Endothelial cell of umbilical vein (primary cell): ENCODE results near the gene CHST15. TPM values are rescaled to one million over a fixed set of nuclear protein-coding genes. Genes with fewer than 3 reads are reported as not detected.

Experiments used
- BruUV-seq: library from RNA; stranded (reverse); fragments of 400-500 nt; replicated peaks from 2 replicates; lab custom pipeline; 2021; lab: Mats Ljungman, UMichigan
- CTCF ChIA-PET: fragments of 300-600, 350-600 bp; sonication (Branson Sonifier 250); formaldehyde crosslinking; loops from one replicate; lab custom pipeline; 2021; ENCODE audit warnings: antibody characterized with exemption, inconsistent platforms; lab: Charles Lee
- POLR2A ChIA-PET: fragments of 300-600, 350-600 bp; sonication (Branson Sonifier 250); formaldehyde crosslinking; loops from one replicate; lab custom pipeline; 2021; ENCODE audit warnings: antibody characterized with exemption, inconsistent platforms; lab: Charles Lee
- DNase-seq: peaks from one replicate; pipeline ENCODE4 v3.0.0-alpha.2; 2011; ENCODE audit warnings: low read depth, low spot score
- FAIRE-seq: peaks from 2 replicates; lab custom pipeline; 2011; peaks lifted over from hg19 to GRCh38; lab: Jason Lieb, UNC
- H2AFZ ChIP-seq: 2 replicates; pipeline ENCODE4 v1.6.0; 2012; ENCODE audit warnings: low read depth, low read length, control low read depth, inconsistent platforms
- H3K27ac ChIP-seq: 2 replicates; pipeline ENCODE4 v1.5.1; 2011; ENCODE audit warnings: low read depth, mild to moderate bottlenecking, control low read depth, low read length, moderate library complexity; ENCODE audit not compliant: insufficient read depth
- H3K27me3 ChIP-seq, 2 experiments: 2 replicates each; pipeline versions ENCODE4 v1.6.0 to v1.6.1; 2011; ENCODE audit warnings: low read length in 2 of 2, mixed read lengths in 1 of 2; ENCODE audit not compliant: control insufficient read depth in 2 of 2, insufficient read depth in 2 of 2
- H3K36me3 ChIP-seq, 2 experiments: 2 replicates in 1 of 2; 3 replicates in 1 of 2; pipeline ENCODE4 v1.5.1; 2011; ENCODE audit warnings: low read length in 2 of 2, mild to moderate bottlenecking in 1 of 2, moderate library complexity in 1 of 2; ENCODE audit not compliant: control insufficient read depth in 2 of 2, insufficient read depth in 2 of 2; ENCODE audit errors: extremely low read depth in 1 of 2
- H3K4me1 ChIP-seq: 3 replicates; pipeline ENCODE4 v1.5.1; 2011; ENCODE audit warnings: mild to moderate bottlenecking, low read length; ENCODE audit not compliant: control insufficient read depth, insufficient read depth; ENCODE audit errors: extremely low read depth
- H3K4me2 ChIP-seq: 2 replicates; pipeline ENCODE4 v1.6.1; 2011; ENCODE audit warnings: low read length, control low read depth, mixed read lengths; ENCODE audit not compliant: insufficient read depth
- H3K4me3 ChIP-seq, 3 experiments: fragments of 200-600 bp in 1 of 3; sonication (generic), shearing (Covaris generic) in 1 of 3; replicated peaks in 1 of 3; 2 replicates each; pipeline ENCODE4 v1.5.1; 2011 to 2016; ENCODE audit warnings: control low read depth in 3 of 3, low read length in 3 of 3, mild to moderate bottlenecking in 2 of 3, inconsistent platforms in 1 of 3, low read depth in 1 of 3, moderate library complexity in 1 of 3; ENCODE audit not compliant: insufficient read depth in 1 of 3
- H3K79me2 ChIP-seq: 2 replicates; pipeline ENCODE4 v1.6.0; 2012; ENCODE audit warnings: low read length, inconsistent platforms; ENCODE audit not compliant: control insufficient read depth, insufficient read depth
- H3K9ac ChIP-seq: replicated peaks from 2 replicates; pipeline ENCODE3; 2011; ENCODE audit warnings: low read length, control low read depth; ENCODE audit not compliant: insufficient read depth; ENCODE audit errors: extremely low read depth
- H3K9me1 ChIP-seq: replicated peaks from 3 replicates; pipeline ENCODE4 v1.6.0; 2011; ENCODE audit warnings: mild to moderate bottlenecking, low read length; ENCODE audit not compliant: control insufficient read depth, insufficient read depth; ENCODE audit errors: extremely low read depth
- H3K9me3 ChIP-seq: replicated peaks from 2 replicates; pipeline ENCODE4 v1.5.1; 2012; ENCODE audit warnings: low read length, inconsistent platforms; ENCODE audit not compliant: control insufficient read depth, insufficient read depth
- H4K20me1 ChIP-seq: replicated peaks from 2 replicates; pipeline ENCODE3; 2011; ENCODE audit warnings: mild to moderate bottlenecking, low read length; ENCODE audit not compliant: control insufficient read depth, insufficient read depth; ENCODE audit errors: extremely low read depth
- CTCF ChIP-seq, 2 donors: IDR thresholded peaks; 1 replicate in 1 of 2; 2 replicates in 1 of 2; pipeline ENCODE4 v1.5.1; 2011; ENCODE audit warnings: low read length in 2 of 2, mild to moderate bottlenecking in 2 of 2, moderate library complexity in 2 of 2, control low read depth in 1 of 2, inconsistent platforms in 1 of 2, low read depth in 1 of 2; ENCODE audit not compliant: insufficient read depth in 1 of 2; ENCODE audit errors: extremely low read depth in 1 of 2
- EZH2 ChIP-seq: IDR thresholded peaks from 2 replicates; pipeline ENCODE4 v1.6.1; 2012; ENCODE audit warnings: borderline replicate concordance, low read depth, mild to moderate bottlenecking, moderate library complexity, low read length, inconsistent platforms; ENCODE audit not compliant: severe bottlenecking
- FOS ChIP-seq: IDR thresholded peaks from 2 replicates; pipeline ENCODE4 v1.6.1; 2011; ENCODE audit warnings: mild to moderate bottlenecking, low read length, moderate library complexity, borderline replicate concordance; ENCODE audit not compliant: insufficient read depth
- GATA2 ChIP-seq: IDR thresholded peaks from 2 replicates; pipeline ENCODE4 v1.7.0; 2011; ENCODE audit warnings: low read depth, mild to moderate bottlenecking, moderate library complexity, mixed read lengths, low read length; ENCODE audit not compliant: insufficient read length, insufficient read depth
- JUN ChIP-seq: IDR thresholded peaks from 2 replicates; pipeline ENCODE4 v1.6.1; 2011; ENCODE audit warnings: borderline replicate concordance, low read depth; ENCODE audit not compliant: insufficient read length, insufficient read depth
- MAX ChIP-seq: IDR thresholded peaks from 2 replicates; pipeline ENCODE4 v1.6.1; 2011; ENCODE audit not compliant: insufficient read depth, insufficient read length
- MYC ChIP-seq: IDR thresholded peaks from one replicate; pipeline ENCODE4 v1.6.1; 2011; ENCODE audit warnings: mild to moderate bottlenecking, low read depth, low read length
- POLR2A ChIP-seq: IDR thresholded peaks from 2 replicates; pipeline ENCODE4 v1.6.1; 2012; ENCODE audit warnings: low read depth, mild to moderate bottlenecking, control low read depth, low read length
- POLR2AphosphoS5 ChIP-seq: IDR thresholded peaks from 2 replicates; pipeline ENCODE4 v1.6.1; 2012; ENCODE audit warnings: low read depth, mild to moderate bottlenecking, control low read depth, low read length, moderate library complexity; ENCODE audit not compliant: insufficient read depth
- dilution Hi-C: fragments of 300-500 bp; cut with MboI; formaldehyde crosslinking; loops from one replicate; pipeline ENCODE4 v1.15.0; 2019; ENCODE audit warnings: low sequenced_read_pairs; ENCODE audit not compliant: extremely low pct_ligation_motif_present
- intact Hi-C: fragments of 100-400 bp; cut with micrococcal nuclease; formaldehyde crosslinking; loops from one replicate; pipeline ENCODE4 v1.10.0; 2022
- polyA plus RNA-seq, 4 experiments: library from polyadenylated mRNA; depleted of rRNA in 3 of 4; stranded (reverse) in 3 of 4; unstranded in 1 of 4; fragments of >200 nt; gene quantifications; 2 replicates each; pipeline versions ENCODE4 v1.2.1 to v1.2.3, GENCODE V29; 2011 to 2012; ENCODE audit warnings: missing spikeins in 1 of 4
- total RNA-seq: library from RNA; stranded (reverse); gene quantifications from 2 replicates; pipeline ENCODE4 v1.2.3, GENCODE V29; 2021

CHST15 gene
- total and polyA plus RNA-seq, 2 donors (not counting 3 experiments of a cell fraction or from before 2014, with no cell fraction given) = 23.1 to 29.2 TPM

DNA sequence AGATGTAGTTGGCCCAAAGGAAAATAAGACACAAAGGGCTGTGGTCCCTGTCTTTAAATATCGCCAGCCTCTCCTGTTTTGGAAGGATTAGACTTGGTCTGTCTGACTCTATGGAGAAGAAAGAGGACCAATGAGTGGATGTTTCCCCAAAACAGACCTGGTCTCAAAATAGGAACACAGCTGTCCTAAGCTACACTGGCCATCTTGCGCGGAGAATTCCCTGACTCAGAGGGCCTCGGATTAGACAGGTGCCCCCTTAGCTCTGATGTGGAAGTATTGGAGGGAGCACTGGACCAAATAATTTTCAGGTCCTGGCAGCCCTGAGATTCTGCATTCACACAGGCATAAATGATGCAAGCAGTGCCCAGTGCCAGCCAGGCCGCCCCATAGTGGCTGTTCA is 56.1 kb downstream of the CHST15 start:
- ChIA-PET CTCF (no interaction called here), POLR2A (no interaction called here)
- TF ChIP-seq EZH2 = no peak
- TF ChIP-seq MAX = no peak
- TF ChIP-seq POLR2AphosphoS5 = no peak
- no peak for TF ChIP-seq CTCF (IDR thresholded peaks at IDR 0.05; ENCODE audit: extremely low read depth in 1 of 2, insufficient read depth in 1 of 2, low read depth in 1 of 2, low read length in 2 of 2)
- no peak for TF ChIP-seq POLR2A
- TF ChIP-seq GATA2 = no peak
- no peak for TF ChIP-seq JUN
- TF ChIP-seq MYC = no peak
- no peak for TF ChIP-seq FOS
- no TSS peak for BruUV-seq
- H3K4me3 ChIP-seq = no peak overlapping the region
- dilution Hi-C loops = no loop called here
- H3K9me1 ChIP-seq = no peaks in the 10 kb centered on the region
- no peaks in the 10 kb centered on the region for H3K27me3 ChIP-seq
- H3K9ac ChIP-seq = no peak overlapping the region
- H3K4me1 ChIP-seq = peaks cover 4% of the 10 kb centered on the region
- peaks cover 0 to 18% of the 10 kb centered on the region in 2 experiments for H3K36me3 ChIP-seq
- no peak for DNase-seq
- intact Hi-C loops = no loop called here
- no peak overlapping the region for H2AFZ ChIP-seq
- no peaks in the 10 kb centered on the region for H4K20me1 ChIP-seq
- H3K27ac ChIP-seq = no peak overlapping the region
- no peak overlapping the region for H3K4me2 ChIP-seq
- FAIRE-seq = no peak
- H3K9me3 ChIP-seq = no peaks in the 10 kb centered on the region
- H3K79me2 ChIP-seq = no peaks in the 10 kb centered on the region
